Ishikawa (cell line): ENCODE results near the gene RTN4R.

ENCODE experiments used
- CEBPB ChIP-seq: IDR thresholded peaks from 2 replicates; pipeline ENCODE4 v1.6.1; 2012
- CREB1 ChIP-seq: IDR thresholded peaks from 2 replicates; pipeline ENCODE4 v1.6.1; 2012; ENCODE audit warnings: low read depth
- EGR1 ChIP-seq: IDR thresholded peaks from 2 replicates; pipeline ENCODE4 v1.6.1; 2012
- EP300 ChIP-seq: IDR thresholded peaks from 2 replicates; pipeline ENCODE4 v1.6.1; 2012; ENCODE audit warnings: borderline replicate concordance
- FOXM1 ChIP-seq: IDR thresholded peaks from 2 replicates; pipeline ENCODE4 v1.6.1; 2012; ENCODE audit warnings: low read depth, borderline replicate concordance
- NFIC ChIP-seq: IDR thresholded peaks from 2 replicates; pipeline ENCODE4 v1.6.1; 2012
- RAD21 ChIP-seq: IDR thresholded peaks from 2 replicates; pipeline ENCODE4 v1.6.1; 2012; ENCODE audit warnings: low read depth
- REST ChIP-seq: IDR thresholded peaks from 2 replicates; pipeline ENCODE4 v1.6.1; 2012; ENCODE audit warnings: low read depth, mild to moderate bottlenecking
- TAF1 ChIP-seq: IDR thresholded peaks from 2 replicates; pipeline ENCODE4 v1.6.1; 2012; ENCODE audit warnings: low read depth, mild to moderate bottlenecking
- TCF12 ChIP-seq: IDR thresholded peaks from 2 replicates; pipeline ENCODE4 v1.6.1; 2012; ENCODE audit warnings: low read depth
- TEAD4 ChIP-seq: IDR thresholded peaks from 2 replicates; pipeline ENCODE4 v1.6.1; 2012
- YY1 ChIP-seq: IDR thresholded peaks from 2 replicates; pipeline ENCODE4 v1.6.1; 2012; ENCODE audit warnings: low read depth
- ZBTB7A ChIP-seq: IDR thresholded peaks from 2 replicates; pipeline ENCODE4 v1.6.1; 2012; ENCODE audit warnings: low read depth
- TF ChIP-seq, protein P1 (sequence below): IDR thresholded peaks from 2 replicates; pipeline ENCODE4 v1.6.1; 2012
- TF ChIP-seq, protein P2 (sequence below): IDR thresholded peaks from 2 replicates; pipeline ENCODE4 v1.6.1; 2012

Gene RTN4R

GRCh38 chr22:20236052-20236717 lies 31.9 kb downstream of the RTN4R start:
- TF ChIP-seq ZBTB7A (0 out of 2 replicates have a peak, but pooled peaks have one; percentile 30), REST (no peak), CREB1 (no peak)

DNA sequence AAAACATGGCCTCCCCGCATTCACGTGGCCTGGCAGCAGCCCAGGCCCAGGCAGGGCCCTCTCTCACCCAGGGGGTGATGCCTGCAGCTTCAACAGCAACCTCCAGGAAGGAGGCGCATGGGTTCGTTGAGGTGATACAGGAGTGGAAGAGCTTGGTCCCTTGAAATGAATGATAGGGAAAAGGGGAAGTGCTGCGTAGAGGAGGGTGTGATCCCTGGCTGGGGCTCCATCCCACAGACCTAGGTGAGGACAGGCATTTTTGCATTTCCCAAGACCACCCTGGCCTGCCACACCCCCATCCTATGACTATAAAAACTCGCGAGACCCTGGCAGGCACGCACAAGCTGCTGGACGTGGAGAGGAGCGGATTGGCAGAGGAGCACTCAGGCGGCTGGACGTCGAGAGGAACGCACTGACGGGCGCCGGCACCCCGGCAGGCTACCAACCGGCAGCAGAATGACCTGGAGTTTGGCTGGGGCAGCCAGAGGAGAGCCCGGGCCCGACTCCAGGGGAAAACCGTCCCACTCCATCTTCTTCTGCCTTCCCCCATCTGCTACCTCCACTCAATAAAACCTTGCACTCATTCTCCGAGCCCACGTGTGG lies 32.6 kb downstream of the RTN4R start:
- TF ChIP-seq CREB1 (no peak), TAF1 (no peak), EP300 (no peak), TCF12 (no peak), RAD21 (no peak), YY1 (no peak), EGR1 (no peak), REST (no peak), NFIC (no peak), FOXM1 (no peak), TEAD4 (no peak), ZBTB7A (no peak), CEBPB (no peak)
- TF ChIP-seq, protein P1, sequence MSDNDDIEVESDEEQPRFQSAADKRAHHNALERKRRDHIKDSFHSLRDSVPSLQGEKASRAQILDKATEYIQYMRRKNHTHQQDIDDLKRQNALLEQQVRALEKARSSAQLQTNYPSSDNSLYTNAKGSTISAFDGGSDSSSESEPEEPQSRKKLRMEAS, result no peak
- TF ChIP-seq, protein P2, sequence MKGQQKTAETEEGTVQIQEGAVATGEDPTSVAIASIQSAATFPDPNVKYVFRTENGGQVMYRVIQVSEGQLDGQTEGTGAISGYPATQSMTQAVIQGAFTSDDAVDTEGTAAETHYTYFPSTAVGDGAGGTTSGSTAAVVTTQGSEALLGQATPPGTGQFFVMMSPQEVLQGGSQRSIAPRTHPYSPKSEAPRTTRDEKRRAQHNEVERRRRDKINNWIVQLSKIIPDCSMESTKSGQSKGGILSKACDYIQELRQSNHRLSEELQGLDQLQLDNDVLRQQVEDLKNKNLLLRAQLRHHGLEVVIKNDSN, result no peak

- TF ChIP-seq EP300 (no peak), FOXM1 (no peak), CEBPB (no peak), YY1 (no peak), CREB1 (no peak), NFIC (no peak), TCF12 (no peak), TAF1 (no peak), TEAD4 (no peak), REST (no peak), ZBTB7A (no peak), RAD21 (no peak)
- TF ChIP-seq, protein P1, result no peak
- TF ChIP-seq, protein P2, result no peak
Measured at GRCh38 chr22:20234760-20235388, 33.2 kb downstream of the RTN4R start.

- TF ChIP-seq REST (0 out of 2 replicates have a peak, but pooled peaks have one; percentile 15), YY1 (no peak)
Measured at GRCh38 chr22:20234314-20234682, 33.8 kb downstream of the RTN4R start.
